GM12864 (cell line): ENCODE measurements around the gene CTNND1.
A peak's percentile ranks its signal among the peaks of the same experiment; 100 is the strongest.

Experiments
- DNase-seq: peaks from one replicate; pipeline ENCODE4 v3.0.0-alpha.2; 2011; ENCODE audit warnings: low read depth
- H3K4me3 ChIP-seq: 2 replicates; pipeline ENCODE4 v1.5.1; 2011; ENCODE audit warnings: mild to moderate bottlenecking, low read depth, low read length, control low read depth
- TF ChIP-seq, protein P1 (sequence below): IDR thresholded peaks from 2 replicates; pipeline ENCODE4 v1.5.1; 2011; ENCODE audit warnings: low read depth, mild to moderate bottlenecking, moderate library complexity, low read length, control low read depth, inconsistent platforms; ENCODE audit errors: missing control alignments

CTNND1 gene

DNA sequence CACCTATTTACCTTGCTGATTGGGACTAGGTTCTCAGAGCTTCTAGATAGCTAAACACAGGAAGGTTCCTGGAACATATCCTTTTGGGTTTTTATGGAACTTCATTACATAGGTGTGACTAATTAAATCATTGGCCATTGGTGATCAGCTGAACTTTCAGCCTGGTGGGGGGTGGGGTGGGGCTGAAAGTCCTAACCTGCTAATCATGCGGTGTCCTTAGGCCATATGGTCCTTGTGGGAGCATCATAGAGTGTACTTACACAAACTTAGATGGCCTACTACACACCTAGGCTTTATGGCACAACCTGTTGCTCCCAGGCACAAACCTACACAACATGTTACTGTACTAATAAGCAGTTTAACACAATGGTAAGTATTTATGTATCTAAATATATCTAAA lies 28.9 kb upstream of the CTNND1 start:
- H3K4me3 ChIP-seq, result no peak overlapping the region
- no peak for DNase-seq
- TF ChIP-seq, protein P1, sequence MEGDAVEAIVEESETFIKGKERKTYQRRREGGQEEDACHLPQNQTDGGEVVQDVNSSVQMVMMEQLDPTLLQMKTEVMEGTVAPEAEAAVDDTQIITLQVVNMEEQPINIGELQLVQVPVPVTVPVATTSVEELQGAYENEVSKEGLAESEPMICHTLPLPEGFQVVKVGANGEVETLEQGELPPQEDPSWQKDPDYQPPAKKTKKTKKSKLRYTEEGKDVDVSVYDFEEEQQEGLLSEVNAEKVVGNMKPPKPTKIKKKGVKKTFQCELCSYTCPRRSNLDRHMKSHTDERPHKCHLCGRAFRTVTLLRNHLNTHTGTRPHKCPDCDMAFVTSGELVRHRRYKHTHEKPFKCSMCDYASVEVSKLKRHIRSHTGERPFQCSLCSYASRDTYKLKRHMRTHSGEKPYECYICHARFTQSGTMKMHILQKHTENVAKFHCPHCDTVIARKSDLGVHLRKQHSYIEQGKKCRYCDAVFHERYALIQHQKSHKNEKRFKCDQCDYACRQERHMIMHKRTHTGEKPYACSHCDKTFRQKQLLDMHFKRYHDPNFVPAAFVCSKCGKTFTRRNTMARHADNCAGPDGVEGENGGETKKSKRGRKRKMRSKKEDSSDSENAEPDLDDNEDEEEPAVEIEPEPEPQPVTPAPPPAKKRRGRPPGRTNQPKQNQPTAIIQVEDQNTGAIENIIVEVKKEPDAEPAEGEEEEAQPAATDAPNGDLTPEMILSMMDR, result no peak

DNA sequence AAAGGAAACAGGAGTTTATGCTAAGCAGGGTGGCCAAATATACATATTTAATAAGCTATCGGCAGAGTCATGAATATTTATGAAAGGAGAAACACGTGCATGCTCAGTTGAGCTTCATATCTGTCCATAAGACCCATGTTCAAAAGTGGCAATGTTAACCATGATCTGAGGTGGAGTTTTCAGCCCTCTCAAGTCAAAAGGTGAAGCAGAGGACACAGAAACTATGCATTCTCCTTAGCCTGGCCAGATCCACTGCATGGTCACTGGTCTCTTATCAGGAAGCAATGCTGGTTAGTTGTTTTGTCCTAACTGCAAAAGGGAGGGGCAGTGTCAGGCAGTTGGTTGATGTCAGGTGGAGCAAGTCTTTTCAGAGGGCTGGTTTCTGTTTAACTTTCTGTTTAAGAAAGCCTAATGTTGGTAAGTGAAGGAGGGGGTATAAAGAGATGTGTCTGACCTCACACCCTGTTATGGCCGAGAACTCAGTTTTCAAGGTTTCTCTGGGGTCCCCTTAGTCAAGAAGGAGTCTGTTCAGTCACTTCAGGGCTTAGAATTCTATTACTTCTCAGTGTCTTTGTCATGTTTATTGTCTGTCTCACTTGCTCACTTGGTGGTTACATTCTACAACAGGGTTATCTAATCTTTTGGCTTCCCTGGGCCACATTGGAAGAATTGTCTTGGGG lies 25.8 kb upstream of the CTNND1 start:
- DNase-seq, result no peak
- TF ChIP-seq, protein P1, result no peak
- H3K4me3 ChIP-seq, result no peak overlapping the region

DNA sequence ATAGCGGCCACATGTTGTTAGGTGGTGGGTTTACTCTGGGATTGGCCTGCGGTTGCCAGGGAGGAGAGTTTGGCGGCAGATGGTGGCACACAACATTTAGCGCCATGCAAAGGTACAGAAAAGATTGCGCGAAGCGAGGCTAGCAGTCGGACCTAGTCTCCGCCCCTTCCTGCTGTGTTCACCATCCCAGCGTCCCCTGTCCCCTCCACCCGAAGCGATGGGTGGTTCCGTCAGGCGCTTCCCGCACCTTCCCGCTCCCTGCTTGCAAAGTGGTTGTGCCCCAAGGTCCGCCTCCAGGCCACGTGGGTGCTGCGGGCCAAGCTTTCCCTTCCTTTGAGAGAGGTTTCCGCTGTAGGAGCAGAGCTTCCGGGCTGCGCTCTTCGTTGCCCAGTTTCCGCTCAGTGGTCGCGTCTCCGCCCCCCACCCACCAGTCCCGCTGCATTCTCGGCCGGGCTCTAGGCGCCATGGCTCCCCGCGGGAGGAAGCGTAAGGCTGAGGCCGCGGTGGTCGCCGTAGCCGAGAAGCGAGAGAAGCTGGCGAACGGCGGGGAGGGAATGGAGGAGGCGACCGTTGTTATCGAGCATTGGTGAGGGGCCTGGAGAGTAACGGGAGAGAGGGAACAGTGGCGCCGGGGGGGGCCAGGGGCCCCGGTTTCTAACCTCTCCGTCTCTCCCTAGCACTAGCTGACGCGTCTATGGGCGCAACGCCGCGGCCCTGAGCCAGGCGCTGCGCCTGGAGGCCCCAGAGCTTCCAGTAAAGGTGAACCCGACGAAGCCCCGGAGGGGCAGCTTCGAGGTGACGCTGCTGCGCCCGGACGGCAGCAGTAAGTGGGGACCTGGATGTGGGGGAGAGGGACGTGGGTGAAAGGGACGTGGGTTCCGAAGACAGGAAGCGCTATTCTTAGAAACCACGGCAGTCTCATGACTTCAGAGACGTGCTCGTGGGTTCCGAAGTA lies 20.2 kb upstream of the CTNND1 start, which contains the start of gene SELENOH:
TSS of gene SELENOH (plus strand) at position 360 of the 955 bp plus-strand sequence. CDS start at position 465, 105 bp downstream.
- TF ChIP-seq, protein P1, result no peak
- DNase-seq, result peak; percentile 96
- peak within 1 kb of the TSS; percentile 77 for H3K4me3 ChIP-seq

DNA sequence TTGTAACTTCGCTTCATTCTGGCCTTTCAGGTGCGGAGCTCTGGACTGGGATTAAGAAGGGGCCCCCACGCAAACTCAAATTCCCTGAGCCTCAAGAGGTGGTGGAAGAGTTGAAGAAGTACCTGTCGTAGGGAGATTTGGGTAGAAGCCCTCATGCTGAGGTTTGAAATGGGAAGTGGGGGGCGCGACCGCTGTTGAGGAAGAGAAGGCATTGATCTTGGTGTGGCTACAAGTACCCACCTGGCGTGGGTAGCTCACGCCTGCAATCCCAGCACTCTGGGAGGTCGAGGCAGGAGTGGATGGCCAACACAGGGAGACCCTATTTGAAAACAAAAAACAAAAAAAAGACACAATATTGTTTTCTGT lies 19.5 kb upstream of the CTNND1 start:
- no peak for DNase-seq
- H3K4me3 ChIP-seq, result peak overlapping the region; percentile 77
- TF ChIP-seq, protein P1, result no peak

DNA sequence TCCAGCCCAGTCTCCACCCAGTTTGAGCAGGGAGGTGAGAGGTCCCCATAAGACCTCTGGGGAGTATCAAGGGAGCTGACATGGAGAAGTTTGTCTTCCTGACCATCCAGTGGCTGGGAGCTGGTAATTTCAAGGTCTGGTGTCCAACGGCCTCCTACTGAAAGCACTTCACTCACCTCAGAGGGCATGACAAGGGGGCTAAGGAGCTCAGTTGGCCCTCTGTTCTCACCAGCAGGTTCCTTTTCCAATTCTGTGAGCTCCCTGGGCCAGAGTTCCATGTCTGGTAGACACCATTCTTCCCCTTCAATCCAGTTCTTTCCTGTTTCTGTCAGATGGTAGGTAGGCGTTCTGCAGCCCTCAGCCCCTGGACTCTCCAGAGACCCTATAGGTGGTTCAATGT lies 17.2 kb upstream of the CTNND1 start:
- no peak for DNase-seq
- H3K4me3 ChIP-seq, result no peak overlapping the region
- TF ChIP-seq, protein P1, result no peak

DNA sequence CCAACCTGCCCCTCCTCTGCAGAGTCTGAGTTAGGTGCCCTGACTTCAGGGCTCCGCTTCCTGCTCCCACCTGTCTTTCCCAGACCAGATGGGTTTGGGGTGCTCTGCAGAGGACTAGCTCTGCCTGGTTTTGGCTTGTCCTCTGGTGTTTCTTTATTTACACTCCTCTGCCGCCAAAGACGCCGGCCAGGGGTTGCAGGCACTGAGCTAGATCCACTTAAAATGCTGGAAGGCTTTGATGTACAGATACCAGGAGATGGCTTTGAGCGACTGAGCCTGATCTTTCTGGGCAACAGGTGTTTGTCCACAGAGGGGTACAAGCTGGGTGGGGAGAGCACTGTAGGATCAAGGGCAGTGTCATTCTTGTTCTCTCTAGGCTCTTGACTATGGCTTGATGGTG lies 16.4 kb upstream of the CTNND1 start:
- TF ChIP-seq, protein P1, result no peak
- H3K4me3 ChIP-seq, result no peak overlapping the region
- DNase-seq, result no peak

DNA sequence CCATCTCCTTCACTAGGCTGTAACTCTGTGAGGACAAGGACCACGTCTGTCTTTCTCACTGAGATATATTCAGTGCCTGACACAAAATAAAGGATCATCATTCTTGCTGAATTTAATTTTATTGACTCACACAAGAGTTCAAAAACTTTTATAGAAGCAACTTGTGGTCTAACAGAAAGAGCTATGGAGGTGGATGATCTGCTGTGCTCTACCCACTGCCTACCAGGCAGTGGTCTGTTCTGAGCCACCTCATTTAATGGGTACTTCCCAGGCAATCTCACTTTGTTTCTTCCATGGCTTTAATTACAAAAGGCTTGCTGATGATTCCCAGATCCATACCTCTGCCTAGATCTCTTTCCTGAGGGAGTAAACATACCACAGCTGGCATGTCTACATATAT lies 14.7 kb upstream of the CTNND1 start:
- no peak overlapping the region for H3K4me3 ChIP-seq
- TF ChIP-seq, protein P1, result no peak
- no peak for DNase-seq
